Gastroesophageal sphincter (tissue), 3 donors: Measurements from ENCODE around the gene NEDD9.

ENCODE experiments used
- EP300 ChIP-seq: sonication (generic); formaldehyde crosslinking; IDR thresholded peaks from one replicate; pipeline ENCODE4 v1.6.1; 2017; ENCODE audit warnings: antibody characterized with exemption, mild to moderate bottlenecking
- POLR2A ChIP-seq, 2 donors: fragments of 450-650 bp; IDR thresholded peaks; one replicate each; pipeline ENCODE4 v1.6.1; 2017; ENCODE audit warnings: antibody characterized with exemption in 2 of 2, mild to moderate bottlenecking in 2 of 2, moderate library complexity in 1 of 2
- POLR2AphosphoS5 ChIP-seq: sonication (generic); formaldehyde crosslinking; IDR thresholded peaks from one replicate; pipeline ENCODE4 v1.6.1; 2017; ENCODE audit warnings: antibody characterized with exemption
- TF ChIP-seq, protein P1 (sequence below), 4 experiments: fragments of 200-600 bp in 2 of 4; fragments of 450-650 bp in 2 of 4; sonication (generic) in 1 of 4; IDR thresholded peaks; one replicate each; pipeline ENCODE4 v1.5.1; 2017 to 2019; ENCODE audit warnings: antibody characterized with exemption in 4 of 4, mild to moderate bottlenecking in 2 of 4, moderate library complexity in 2 of 4

DNA sequence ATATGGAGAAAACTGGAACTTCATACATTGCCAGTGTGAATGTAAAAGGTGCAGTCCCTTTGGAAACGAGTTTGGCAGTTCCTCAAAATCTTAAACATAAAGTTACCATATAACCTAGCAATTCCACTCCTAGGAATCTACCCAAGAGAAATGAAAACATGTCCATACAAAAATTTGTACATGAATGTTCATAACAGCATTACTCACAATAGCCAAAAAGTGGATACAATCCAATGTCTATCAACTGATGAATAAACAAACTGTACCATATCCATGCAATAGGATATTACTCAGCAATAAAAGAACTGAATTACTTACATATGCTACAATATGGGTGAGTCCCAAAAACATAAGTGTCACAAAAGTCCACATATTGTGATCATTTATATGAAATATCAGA lies 72.3 kb downstream of the NEDD9 start:
- TF ChIP-seq, protein P1, sequence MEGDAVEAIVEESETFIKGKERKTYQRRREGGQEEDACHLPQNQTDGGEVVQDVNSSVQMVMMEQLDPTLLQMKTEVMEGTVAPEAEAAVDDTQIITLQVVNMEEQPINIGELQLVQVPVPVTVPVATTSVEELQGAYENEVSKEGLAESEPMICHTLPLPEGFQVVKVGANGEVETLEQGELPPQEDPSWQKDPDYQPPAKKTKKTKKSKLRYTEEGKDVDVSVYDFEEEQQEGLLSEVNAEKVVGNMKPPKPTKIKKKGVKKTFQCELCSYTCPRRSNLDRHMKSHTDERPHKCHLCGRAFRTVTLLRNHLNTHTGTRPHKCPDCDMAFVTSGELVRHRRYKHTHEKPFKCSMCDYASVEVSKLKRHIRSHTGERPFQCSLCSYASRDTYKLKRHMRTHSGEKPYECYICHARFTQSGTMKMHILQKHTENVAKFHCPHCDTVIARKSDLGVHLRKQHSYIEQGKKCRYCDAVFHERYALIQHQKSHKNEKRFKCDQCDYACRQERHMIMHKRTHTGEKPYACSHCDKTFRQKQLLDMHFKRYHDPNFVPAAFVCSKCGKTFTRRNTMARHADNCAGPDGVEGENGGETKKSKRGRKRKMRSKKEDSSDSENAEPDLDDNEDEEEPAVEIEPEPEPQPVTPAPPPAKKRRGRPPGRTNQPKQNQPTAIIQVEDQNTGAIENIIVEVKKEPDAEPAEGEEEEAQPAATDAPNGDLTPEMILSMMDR (IDR thresholded peaks at IDR 0.05): no peak
- TF ChIP-seq POLR2AphosphoS5 (no peak), EP300 (no peak), POLR2A (IDR thresholded peaks at IDR 0.05) (no peak)
